ENCODE results near the gene SH3BP1. TPM values are rescaled to one million over a fixed set of nuclear protein-coding genes. Genes with fewer than 3 reads are reported as not detected.

Gene SH3BP1
- total RNA-seq, 1 donor from 2014 or later: 28.3 TPM

DNA sequence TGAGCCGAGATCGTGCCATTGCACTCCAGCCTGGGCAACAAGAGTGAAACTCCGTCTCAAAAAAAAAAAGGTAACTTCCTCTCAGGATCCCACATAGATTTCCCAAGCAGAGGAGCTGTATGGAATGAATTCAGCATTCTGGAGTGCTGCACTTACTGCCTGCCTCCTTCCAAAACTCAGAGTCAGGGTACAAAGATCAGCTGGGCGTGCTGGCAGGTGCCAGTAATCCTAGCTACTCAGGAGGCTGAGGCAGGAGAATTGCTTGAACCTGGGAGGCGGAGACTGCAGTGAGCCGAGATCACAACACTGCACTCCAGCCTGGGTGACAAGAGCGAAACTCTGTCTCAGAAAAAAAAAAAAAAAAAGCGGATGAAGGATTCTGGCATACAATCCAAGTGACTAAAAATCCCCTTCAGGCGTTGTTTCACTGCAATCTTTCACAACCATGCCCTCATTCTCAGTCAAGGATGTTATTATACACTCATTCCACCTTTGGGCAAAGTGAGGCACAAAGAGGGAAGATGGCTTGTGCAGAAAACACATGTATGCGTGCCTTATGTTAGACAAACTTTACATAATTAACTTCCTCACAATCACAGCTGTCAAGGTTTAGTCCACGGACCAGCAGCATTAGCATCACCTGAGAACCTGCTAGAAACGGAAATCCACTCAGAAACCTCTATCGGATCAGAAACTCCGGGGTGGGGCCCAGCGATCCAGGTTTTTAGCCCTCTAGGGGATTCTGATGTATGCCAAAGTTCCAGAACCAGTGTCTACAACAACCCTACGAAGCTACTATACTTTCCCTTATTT is 45.5 kb downstream of the SH3BP1 start:
- ATAC-seq (no peak), DNase-seq (no peak)
- H3K27me3 ChIP-seq: no peaks in the 10 kb centered on the region
- no peak overlapping the region for H3K4me3 ChIP-seq
- H3K4me1 ChIP-seq: peaks cover 17% of the 10 kb centered on the region
- intact Hi-C loops (cut with DNase I): loop anchor here (10.0 kb wide), 1 partner anchor 50 kb away; the partner anchor contains the start of gene SH3BP1
- H3K36me3 ChIP-seq: peaks cover 16% of the 10 kb centered on the region
- no peak overlapping the region for H3K27ac ChIP-seq
- TF ChIP-seq, protein P1, sequence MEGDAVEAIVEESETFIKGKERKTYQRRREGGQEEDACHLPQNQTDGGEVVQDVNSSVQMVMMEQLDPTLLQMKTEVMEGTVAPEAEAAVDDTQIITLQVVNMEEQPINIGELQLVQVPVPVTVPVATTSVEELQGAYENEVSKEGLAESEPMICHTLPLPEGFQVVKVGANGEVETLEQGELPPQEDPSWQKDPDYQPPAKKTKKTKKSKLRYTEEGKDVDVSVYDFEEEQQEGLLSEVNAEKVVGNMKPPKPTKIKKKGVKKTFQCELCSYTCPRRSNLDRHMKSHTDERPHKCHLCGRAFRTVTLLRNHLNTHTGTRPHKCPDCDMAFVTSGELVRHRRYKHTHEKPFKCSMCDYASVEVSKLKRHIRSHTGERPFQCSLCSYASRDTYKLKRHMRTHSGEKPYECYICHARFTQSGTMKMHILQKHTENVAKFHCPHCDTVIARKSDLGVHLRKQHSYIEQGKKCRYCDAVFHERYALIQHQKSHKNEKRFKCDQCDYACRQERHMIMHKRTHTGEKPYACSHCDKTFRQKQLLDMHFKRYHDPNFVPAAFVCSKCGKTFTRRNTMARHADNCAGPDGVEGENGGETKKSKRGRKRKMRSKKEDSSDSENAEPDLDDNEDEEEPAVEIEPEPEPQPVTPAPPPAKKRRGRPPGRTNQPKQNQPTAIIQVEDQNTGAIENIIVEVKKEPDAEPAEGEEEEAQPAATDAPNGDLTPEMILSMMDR (IDR thresholded peaks at IDR 0.05): no peak
- H3K9me3 ChIP-seq: no peaks in the 10 kb centered on the region

- intact Hi-C loops (cut with DNase I): loop anchor here (10.0 kb wide), 1 partner anchor 51 kb away; the partner anchor contains the start of gene SH3BP1
- ATAC-seq: peak; percentile 94
- TF ChIP-seq, protein P1 (IDR thresholded peaks at IDR 0.05): no peak
Observed at GRCh38 chr22:37686002-37686982, 46.8 kb downstream of the SH3BP1 start, which contains the start of gene NOL12. TSS of gene NOL12 (plus strand) at chr22:37686343. CDS start at chr22:37686393, 50 bp downstream.

GRCh38 chr22:37690407-37690806 is 50.9 kb downstream of the SH3BP1 start:
- H3K36me3 ChIP-seq: peaks cover 48% of the 10 kb centered on the region

More at GRCh38 chr22:37686002-37686982, 46.8 kb downstream of the SH3BP1 start, which contains the start of gene NOL12:
- peak; percentile 89 for DNase-seq
- Histone ChIP-seq H3K9me3 (no peaks in the 10 kb centered on the region), H3K27me3 (no peaks in the 10 kb centered on the region), H3K27ac (peak within 1 kb of the TSS; percentile 93), H3K4me1 (peaks cover 14% of the 10 kb centered on the region), H3K36me3 (peaks cover 24% of the 10 kb centered on the region), H3K4me3 (peak within 1 kb of the TSS; percentile 86)

GRCh38 chr22:37690901-37691504 is 51.5 kb downstream of the SH3BP1 start:
- intact Hi-C loops (cut with DNase I): no loop called here
- TF ChIP-seq, protein P1 (IDR thresholded peaks at IDR 0.05): no peak
- DNase-seq (no peak), ATAC-seq (no peak)
- H3K36me3 ChIP-seq: peaks cover 48% of the 10 kb centered on the region
- peaks cover 13% of the 10 kb centered on the region for H3K4me1 ChIP-seq
- H3K27me3 ChIP-seq: no peaks in the 10 kb centered on the region
- H3K27ac ChIP-seq: no peak overlapping the region
- no peaks in the 10 kb centered on the region for H3K9me3 ChIP-seq
- H3K4me3 ChIP-seq: no peak overlapping the region

More at GRCh38 chr22:37690407-37690806, 50.9 kb downstream of the SH3BP1 start:
- H3K27ac ChIP-seq: no peak overlapping the region
- H3K4me1 ChIP-seq: peaks cover 12% of the 10 kb centered on the region
- no peak overlapping the region for H3K4me3 ChIP-seq
- DNase-seq (no peak), ATAC-seq (no peak)
- no peaks in the 10 kb centered on the region for H3K9me3 ChIP-seq
- intact Hi-C loops (cut with DNase I): no loop called here
- H3K27me3 ChIP-seq: no peaks in the 10 kb centered on the region
- TF ChIP-seq, protein P1 (IDR thresholded peaks at IDR 0.05): no peak

Data from upper lobe of right lung (tissue), 1 donor.